Astrocyte (in vitro differentiated cells and primary cell): Measurements from ENCODE around the gene GPR37L1. TPM values are rescaled to one million over a fixed set of nuclear protein-coding genes. Genes with fewer than 3 reads are reported as not detected.

Source experiments
- DNase-seq: peaks from one replicate; pipeline ENCODE4 v3.0.0-alpha.2; 2010; ENCODE audit warnings: low read depth
- FAIRE-seq: peaks from 2 replicates; lab custom pipeline; 2011; peaks lifted over from hg19 to GRCh38; lab: Jason Lieb, UNC
- H2AFZ ChIP-seq: 2 replicates; pipeline ENCODE4 v1.6.0; 2012; ENCODE audit warnings: low read depth, low read length, inconsistent platforms
- H3K27ac ChIP-seq: 2 replicates; pipeline ENCODE4 v1.5.1; 2011; ENCODE audit warnings: low read depth, low read length, inconsistent platforms
- H3K27me3 ChIP-seq: 2 replicates; pipeline ENCODE4 v1.6.0; 2011; ENCODE audit warnings: low read length, inconsistent platforms; ENCODE audit not compliant: insufficient read depth
- H3K36me3 ChIP-seq: 2 replicates; pipeline ENCODE4 v1.5.1; 2011; ENCODE audit warnings: low read length, inconsistent platforms; ENCODE audit not compliant: insufficient read depth
- H3K4me1 ChIP-seq: 2 replicates; pipeline ENCODE4 v1.5.1; 2011; ENCODE audit warnings: low read length, inconsistent platforms; ENCODE audit not compliant: insufficient read depth
- H3K4me2 ChIP-seq: 2 replicates; pipeline ENCODE4 v1.6.0; 2012; ENCODE audit warnings: low read length, inconsistent platforms
- H3K4me3 ChIP-seq: 2 replicates; pipeline ENCODE4 v1.5.1; 2011; ENCODE audit warnings: low read depth, mild to moderate bottlenecking, low read length, inconsistent platforms; ENCODE audit not compliant: insufficient read depth
- H3K79me2 ChIP-seq: 2 replicates; pipeline ENCODE4 v1.6.0; 2012; ENCODE audit warnings: mild to moderate bottlenecking, low read length, inconsistent platforms; ENCODE audit not compliant: insufficient read depth
- H3K9ac ChIP-seq: 2 replicates; pipeline ENCODE4 v1.6.0; 2012; ENCODE audit warnings: mild to moderate bottlenecking, low read length, inconsistent platforms
- H3K9me3 ChIP-seq: 2 replicates; pipeline ENCODE4 v1.5.1; 2012; ENCODE audit warnings: low read depth, mild to moderate bottlenecking, low read length, inconsistent platforms; ENCODE audit not compliant: insufficient read depth
- H4K20me1 ChIP-seq: 2 replicates; pipeline ENCODE4 v1.6.0; 2012; ENCODE audit warnings: low read length, inconsistent platforms; ENCODE audit not compliant: insufficient read depth
- H3K27ac Mint-ChIP-seq: one replicate; pipeline ENCODE4 v1.8.0; 2021; ENCODE audit warnings: mild to moderate bottlenecking, mixed read lengths; ENCODE audit not compliant: unreplicated experiment
- H3K27me3 Mint-ChIP-seq: one replicate; pipeline ENCODE4 v1.8.0; 2021; ENCODE audit warnings: low read depth, mixed read lengths; ENCODE audit not compliant: unreplicated experiment
- H3K36me3 Mint-ChIP-seq: one replicate; pipeline ENCODE4 v1.8.0; 2021; ENCODE audit warnings: low read depth, mixed read lengths; ENCODE audit not compliant: unreplicated experiment
- H3K4me1 Mint-ChIP-seq: one replicate; pipeline ENCODE4 v1.8.0; 2021; ENCODE audit warnings: low read depth, mixed read lengths; ENCODE audit not compliant: unreplicated experiment
- H3K4me3 Mint-ChIP-seq: one replicate; pipeline ENCODE4 v1.8.0; 2021; ENCODE audit warnings: mild to moderate bottlenecking, moderate library complexity, mixed read lengths; ENCODE audit not compliant: unreplicated experiment
- H3K9me3 Mint-ChIP-seq: one replicate; pipeline ENCODE4 v1.8.0; 2021; ENCODE audit warnings: mild to moderate bottlenecking, mixed read lengths; ENCODE audit not compliant: unreplicated experiment
- CTCF ChIP-seq: IDR thresholded peaks from 2 replicates; pipeline ENCODE4 v1.5.1; 2011; ENCODE audit warnings: low read depth, mild to moderate bottlenecking, inconsistent platforms, low read length, moderate library complexity; ENCODE audit not compliant: insufficient read depth
- EZH2 ChIP-seq: IDR thresholded peaks from 2 replicates; pipeline ENCODE4 v1.6.1; 2012; ENCODE audit warnings: mild to moderate bottlenecking, low read length, inconsistent platforms; ENCODE audit not compliant: insufficient read depth
- total RNA-seq: library from RNA; stranded (reverse); gene quantifications from 2 replicates; pipeline ENCODE4 v1.2.1, GENCODE V29; 2021

GPR37L1 gene
- total RNA-seq, 1 donor from 2014 or later: not detected

GRCh38 chr1:202131956-202132821 is 9.5 kb downstream of the GPR37L1 start:
- Histone ChIP-seq H4K20me1 (peaks cover 40% of the 10 kb centered on the region), H3K4me2 (no peak overlapping the region), H3K4me3 (no peak overlapping the region), H3K79me2 (no peaks in the 10 kb centered on the region), H3K9ac (no peak overlapping the region), H3K9me3 (no peaks in the 10 kb centered on the region), H3K27ac (no peak overlapping the region), H3K27me3 (no peaks in the 10 kb centered on the region), H2AFZ (no peak overlapping the region), H3K4me1 (peaks cover 2% of the 10 kb centered on the region), H3K36me3 (peaks cover 12% of the 10 kb centered on the region)
- no peak for FAIRE-seq
- H3K4me3 Mint-ChIP-seq: no peak overlapping the region
- TF ChIP-seq EZH2: no peak
- no peak for TF ChIP-seq CTCF
- H3K27me3 Mint-ChIP-seq: peaks cover 3% of the 10 kb centered on the region
- no peak overlapping the region for H3K27ac Mint-ChIP-seq
- peaks cover 3% of the 10 kb centered on the region for H3K4me1 Mint-ChIP-seq
- H3K9me3 Mint-ChIP-seq: peaks cover 1% of the 10 kb centered on the region
- peaks cover 2% of the 10 kb centered on the region for H3K36me3 Mint-ChIP-seq
- no peak for DNase-seq

GRCh38 chr1:202133001-202133400 is 10.3 kb downstream of the GPR37L1 start:
- Histone ChIP-seq H2AFZ (no peak overlapping the region), H3K36me3 (peaks cover 12% of the 10 kb centered on the region), H3K4me1 (peaks cover 2% of the 10 kb centered on the region), H3K9ac (no peak overlapping the region), H3K27me3 (no peaks in the 10 kb centered on the region), H3K27ac (no peak overlapping the region), H3K4me3 (no peak overlapping the region), H3K79me2 (no peaks in the 10 kb centered on the region), H4K20me1 (peaks cover 48% of the 10 kb centered on the region), H3K4me2 (no peak overlapping the region), H3K9me3 (no peaks in the 10 kb centered on the region)
- H3K27ac Mint-ChIP-seq: no peak overlapping the region
- TF ChIP-seq EZH2 (no peak), CTCF (no peak)
- no peak for DNase-seq
- no peak for FAIRE-seq
- H3K4me3 Mint-ChIP-seq: no peak overlapping the region
- peaks cover 3% of the 10 kb centered on the region for H3K4me1 Mint-ChIP-seq
- peaks cover 2% of the 10 kb centered on the region for H3K36me3 Mint-ChIP-seq
- no peaks in the 10 kb centered on the region for H3K9me3 Mint-ChIP-seq
- peaks cover 3% of the 10 kb centered on the region for H3K27me3 Mint-ChIP-seq

- H3K36me3 Mint-ChIP-seq: peaks cover 2% of the 10 kb centered on the region
- H3K4me3 Mint-ChIP-seq: no peak overlapping the region
- TF ChIP-seq CTCF (no peak), EZH2 (no peak)
- H3K79me2 ChIP-seq: peaks cover 4% of the 10 kb centered on the region
- no peak overlapping the region for H3K27ac ChIP-seq
- no peak overlapping the region for H2AFZ ChIP-seq
- no peaks in the 10 kb centered on the region for H3K9me3 Mint-ChIP-seq
- no peaks in the 10 kb centered on the region for H3K9me3 ChIP-seq
- no peak overlapping the region for H3K27ac Mint-ChIP-seq
- DNase-seq: no peak
- peaks cover 12% of the 10 kb centered on the region for H3K36me3 ChIP-seq
- H3K9ac ChIP-seq: no peak overlapping the region
- no peak for FAIRE-seq
- no peak overlapping the region for H3K4me3 ChIP-seq
- peaks cover 3% of the 10 kb centered on the region for H3K27me3 Mint-ChIP-seq
- H3K4me1 ChIP-seq: peaks cover 2% of the 10 kb centered on the region
- peaks cover 3% of the 10 kb centered on the region for H3K4me1 Mint-ChIP-seq
- peaks cover 53% of the 10 kb centered on the region for H4K20me1 ChIP-seq
- H3K4me2 ChIP-seq: no peak overlapping the region
- H3K27me3 ChIP-seq: no peaks in the 10 kb centered on the region
Measured at GRCh38 chr1:202133496-202133895, 10.8 kb downstream of the GPR37L1 start.
